Omental fat pad (tissue), 4 donors: Measurements from ENCODE around the gene SCARF1. TPM values are rescaled to one million over a fixed set of nuclear protein-coding genes. Genes with fewer than 3 reads are reported as not detected.

ENCODE experiments used
- ATAC-seq: fragments of 150-250 bp; one replicate; pipeline ENCODE4 v1.9.1; 2016; ENCODE audit warnings: mild to moderate bottlenecking, moderate library complexity; ENCODE audit not compliant: low FRiP score
- DNase-seq: peaks from one replicate; pipeline ENCODE4 v3.0.0-alpha.2; 2019; ENCODE audit warnings: low spot score
- total RNA-seq, 4 donors: library from RNA; depleted of rRNA; stranded (reverse); fragments of >200 nt; gene quantifications; one replicate each; pipeline ENCODE4 v1.1.0, GENCODE V29; 2016
- TF ChIP-seq, protein P1 (sequence below), 3 donors: fragments of 450-650 bp; IDR thresholded peaks; one replicate each; pipeline ENCODE4 v1.5.1; 2016 to 2017; ENCODE audit warnings: antibody characterized with exemption in 3 of 3, mild to moderate bottlenecking in 3 of 3, moderate library complexity in 2 of 3

The SCARF1 gene
- total RNA-seq, 4 donors from 2014 or later = 7.2 to 43.0 (median 18.8) TPM

DNA sequence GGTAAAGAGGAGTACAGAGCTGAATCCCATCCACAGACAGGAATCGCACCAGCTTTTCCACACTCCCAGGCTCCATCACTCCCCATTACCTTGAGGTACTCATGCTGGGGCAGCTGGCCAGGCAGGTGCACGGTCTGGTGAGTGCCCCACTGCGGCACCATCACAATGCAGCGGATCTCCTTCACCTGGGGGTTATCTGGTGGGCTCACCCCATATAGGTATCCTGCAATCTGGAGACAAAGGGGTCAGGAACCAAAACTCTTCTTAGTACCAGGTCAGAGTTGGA, 6.0 kb upstream of the SCARF1 start:
- ATAC-seq (no peak), DNase-seq (no peak)
- TF ChIP-seq, protein P1, sequence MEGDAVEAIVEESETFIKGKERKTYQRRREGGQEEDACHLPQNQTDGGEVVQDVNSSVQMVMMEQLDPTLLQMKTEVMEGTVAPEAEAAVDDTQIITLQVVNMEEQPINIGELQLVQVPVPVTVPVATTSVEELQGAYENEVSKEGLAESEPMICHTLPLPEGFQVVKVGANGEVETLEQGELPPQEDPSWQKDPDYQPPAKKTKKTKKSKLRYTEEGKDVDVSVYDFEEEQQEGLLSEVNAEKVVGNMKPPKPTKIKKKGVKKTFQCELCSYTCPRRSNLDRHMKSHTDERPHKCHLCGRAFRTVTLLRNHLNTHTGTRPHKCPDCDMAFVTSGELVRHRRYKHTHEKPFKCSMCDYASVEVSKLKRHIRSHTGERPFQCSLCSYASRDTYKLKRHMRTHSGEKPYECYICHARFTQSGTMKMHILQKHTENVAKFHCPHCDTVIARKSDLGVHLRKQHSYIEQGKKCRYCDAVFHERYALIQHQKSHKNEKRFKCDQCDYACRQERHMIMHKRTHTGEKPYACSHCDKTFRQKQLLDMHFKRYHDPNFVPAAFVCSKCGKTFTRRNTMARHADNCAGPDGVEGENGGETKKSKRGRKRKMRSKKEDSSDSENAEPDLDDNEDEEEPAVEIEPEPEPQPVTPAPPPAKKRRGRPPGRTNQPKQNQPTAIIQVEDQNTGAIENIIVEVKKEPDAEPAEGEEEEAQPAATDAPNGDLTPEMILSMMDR (IDR thresholded peaks at IDR 0.05) = no peak

DNA sequence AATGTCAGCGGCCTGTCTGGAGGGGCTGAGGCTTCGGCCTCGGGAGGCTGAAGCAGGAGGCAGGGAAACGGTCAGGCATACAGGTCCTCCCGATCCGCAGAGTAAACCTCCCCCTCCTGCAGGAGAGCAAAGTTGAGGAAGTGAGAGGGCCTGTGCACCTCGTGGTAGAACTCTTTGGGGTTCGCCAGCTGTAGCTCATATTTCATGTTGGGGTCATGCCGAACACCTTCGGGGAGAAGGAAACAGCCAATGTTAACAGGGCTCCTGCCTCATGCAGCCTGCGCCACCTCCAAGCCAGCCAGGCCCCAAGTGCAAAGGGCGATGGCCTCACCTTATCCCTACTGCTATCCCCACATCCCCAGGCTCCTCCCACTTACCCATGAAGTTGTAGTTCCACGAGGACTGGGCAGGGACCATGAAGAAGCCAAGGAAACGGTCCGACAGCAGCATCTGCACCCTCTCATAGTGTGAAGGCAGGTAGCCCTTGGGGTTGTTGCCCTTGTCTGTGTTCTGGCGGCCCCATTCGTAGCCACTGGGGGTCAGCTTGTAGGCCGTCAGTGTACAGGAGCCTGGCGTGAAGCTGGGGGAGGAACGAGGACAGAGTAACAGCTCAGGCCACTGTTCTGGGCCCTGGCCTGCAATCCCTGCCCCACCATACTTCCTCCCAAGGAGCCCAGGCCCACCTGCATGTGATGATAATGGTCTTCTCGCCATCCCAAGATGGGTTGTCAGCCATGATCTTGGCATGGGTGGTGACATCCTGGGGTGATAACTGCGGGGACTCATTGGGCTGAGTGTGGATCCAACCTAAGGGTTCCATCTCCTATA, 5.4 kb upstream of the SCARF1 start:
- no peak for DNase-seq
- TF ChIP-seq, protein P1 (IDR thresholded peaks at IDR 0.05) = no peak
- no peak for ATAC-seq

DNA sequence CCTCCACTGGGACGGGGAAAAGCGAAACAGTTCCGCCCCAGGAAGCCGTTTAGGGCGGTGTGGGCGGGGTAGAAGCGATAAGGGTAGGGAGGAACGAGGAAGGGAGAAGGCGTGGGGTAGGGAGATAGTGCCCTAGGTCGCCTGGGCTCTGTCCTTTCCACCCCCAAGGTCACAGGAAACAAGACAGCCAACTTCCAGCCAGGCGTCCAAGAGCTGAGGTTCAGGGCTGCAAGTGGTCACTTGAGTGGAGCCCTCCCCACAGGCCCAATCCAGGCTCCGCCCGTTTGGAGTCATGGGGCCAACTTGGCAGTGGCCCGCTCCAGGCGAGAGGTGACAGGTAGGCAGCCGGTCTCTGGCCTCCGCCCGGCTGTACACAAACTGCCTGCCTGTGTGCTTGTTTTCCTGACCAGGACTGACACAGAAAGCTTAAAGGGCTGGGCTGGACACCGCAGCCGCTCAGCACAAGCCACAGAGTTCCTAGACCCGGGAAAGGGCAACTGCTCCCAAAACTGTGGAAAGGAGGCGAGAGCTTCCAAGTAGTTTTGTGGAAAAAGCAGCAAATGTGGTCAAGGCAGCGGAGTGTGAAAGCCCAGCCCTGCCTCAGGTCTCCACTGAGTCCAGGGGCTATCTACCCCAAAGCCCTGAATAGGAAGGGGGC, 4.4 kb upstream of the SCARF1 start, which contains the start of gene RILP:
RILP (minus strand) TSS at position 23 of the 658 bp plus-strand sequence. CDS start 62 bp downstream, outside the sequence.
- peak; percentile 48 for ATAC-seq
- peak; percentile 52 for DNase-seq
- TF ChIP-seq, protein P1 (IDR thresholded peaks at IDR 0.05) = no peak

DNA sequence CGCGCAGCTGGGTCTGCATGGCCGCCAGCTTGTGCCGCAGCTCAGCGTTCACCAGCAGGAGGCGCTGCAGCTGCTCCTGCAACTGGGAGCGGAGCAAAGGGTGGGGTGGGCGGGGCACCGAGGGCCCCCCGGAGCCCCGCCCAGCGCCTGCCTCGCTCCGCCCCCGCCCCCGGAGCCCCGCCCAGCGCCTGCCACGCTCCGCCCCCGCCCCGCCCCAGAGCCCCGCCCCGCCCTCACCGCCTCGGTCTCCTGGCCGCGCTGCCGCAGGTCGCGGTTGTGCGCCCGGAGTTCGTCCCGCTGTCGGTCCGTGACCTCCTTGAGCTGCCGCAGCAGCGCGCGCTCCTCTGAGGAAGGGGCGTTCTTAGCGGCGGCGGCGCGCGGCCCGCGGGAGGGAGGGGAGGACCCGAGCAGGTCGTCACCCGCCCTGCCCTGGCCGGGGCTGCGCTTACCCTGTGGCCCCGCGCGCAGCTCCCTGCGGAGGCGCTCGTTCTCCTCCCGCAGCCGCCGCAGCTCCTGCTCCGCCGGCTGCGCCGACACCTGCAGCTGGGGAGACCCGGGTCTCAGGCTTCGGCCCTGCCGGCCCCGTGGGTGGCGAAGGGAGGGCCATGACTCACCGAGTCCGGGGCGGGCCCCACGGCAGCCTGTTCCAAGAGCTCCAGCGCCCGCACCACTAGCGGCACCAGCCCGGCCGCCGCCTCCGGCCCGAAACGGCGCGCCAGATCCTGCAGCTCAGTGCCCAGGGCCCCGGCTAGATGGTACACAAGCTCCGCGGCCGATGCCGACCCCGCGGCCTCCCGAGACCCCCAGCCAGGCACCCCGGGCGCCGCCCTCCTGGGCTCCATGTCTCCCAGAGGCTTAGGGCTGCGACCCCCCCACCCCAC, 3.7 kb upstream of the SCARF1 start:
- TF ChIP-seq, protein P1 (IDR thresholded peaks at IDR 0.05) = peak in 1 of 3 donors; percentile 96
- peak; percentile 81 for ATAC-seq

DNA sequence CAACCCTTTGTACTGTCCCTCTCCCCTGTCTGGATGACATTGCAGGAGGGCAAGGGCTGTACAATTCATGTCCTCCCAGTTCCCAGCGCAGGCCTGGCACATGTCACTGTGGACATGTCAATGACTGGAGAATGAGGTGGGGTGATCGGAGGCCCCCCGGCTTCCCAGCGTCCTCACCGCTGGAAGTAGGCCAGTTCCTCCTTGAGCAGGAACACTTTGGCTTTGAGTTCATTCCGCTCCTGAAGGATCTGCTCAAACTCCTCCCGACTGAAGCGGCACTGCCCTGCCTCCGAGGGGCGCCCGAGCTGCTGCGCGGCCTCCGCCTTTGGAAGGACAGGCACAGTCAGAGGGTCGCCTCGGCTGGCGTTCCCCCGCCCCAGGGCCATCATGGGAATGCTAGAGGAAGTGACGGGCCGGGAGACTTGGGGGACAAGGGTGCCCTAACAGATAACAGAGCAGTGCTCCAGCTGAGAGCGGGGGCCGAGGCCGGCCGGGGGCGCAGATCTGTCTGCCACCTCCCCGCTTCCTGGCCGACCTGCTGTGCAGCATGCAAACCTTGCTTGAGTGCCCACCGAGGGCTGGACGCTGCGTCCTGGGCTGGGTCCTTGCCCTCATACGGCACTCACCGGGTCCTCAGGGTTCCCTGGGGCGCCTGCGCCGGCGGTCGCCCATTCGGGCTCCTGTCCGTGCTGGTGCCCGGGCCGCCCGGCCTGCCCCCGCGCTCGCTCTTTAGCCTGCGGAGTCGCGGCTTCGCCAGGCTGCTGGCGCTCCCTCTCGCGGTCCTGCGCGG, 2.8 kb upstream of the SCARF1 start:
- no peak for ATAC-seq
- DNase-seq = no peak
- TF ChIP-seq, protein P1 (IDR thresholded peaks at IDR 0.05) = peak in 1 of 3 donors; percentile 62

More for the DNA sequence above, 3.7 kb upstream of the SCARF1 start:
- peak; percentile 88 for DNase-seq

DNA sequence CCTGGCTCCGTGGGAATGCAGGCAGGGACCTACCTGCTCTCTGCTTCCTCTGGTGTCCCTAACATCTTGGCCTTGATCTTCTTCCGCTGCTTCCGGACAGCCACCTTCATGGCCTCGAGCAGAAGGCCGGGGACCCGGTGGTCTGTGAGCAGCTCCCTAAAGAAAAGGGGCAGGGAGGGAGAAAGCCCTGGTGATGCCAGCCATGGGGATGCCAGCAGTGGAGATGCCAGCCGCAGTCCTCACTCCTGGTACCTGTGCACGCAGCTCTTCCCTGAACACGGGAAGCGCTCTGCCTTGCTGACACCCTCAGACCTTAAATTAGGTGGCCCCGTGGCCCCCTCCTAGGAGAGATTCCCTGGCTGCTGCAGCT, 2.3 kb upstream of the SCARF1 start:
- no peak for ATAC-seq
- DNase-seq = no peak
- TF ChIP-seq, protein P1 (IDR thresholded peaks at IDR 0.05) = no peak
